IPS-20b (cell line): ENCODE measurements around the gene LHX3.

Source experiments
- H3K27ac ChIP-seq: one replicate; pipeline ENCODE4 v1.5.1; 2013; ENCODE audit warnings: low read length
- H3K27me3 ChIP-seq: 2 replicates; pipeline ENCODE4 v1.6.1; 2013; ENCODE audit warnings: mild to moderate bottlenecking, low read length, inconsistent platforms; ENCODE audit not compliant: insufficient read depth
- H3K36me3 ChIP-seq: 2 replicates; pipeline ENCODE4 v1.6.1; 2013; ENCODE audit warnings: low read depth, mild to moderate bottlenecking, inconsistent platforms, low read length, moderate library complexity; ENCODE audit not compliant: insufficient read depth
- H3K4me1 ChIP-seq: 2 replicates; pipeline ENCODE4 v1.6.1; 2013; ENCODE audit warnings: mild to moderate bottlenecking, control low read depth, inconsistent platforms, low read length, moderate library complexity; ENCODE audit not compliant: insufficient read depth
- H3K4me3 ChIP-seq: 2 replicates; pipeline ENCODE4 v1.5.1; 2013; ENCODE audit warnings: mild to moderate bottlenecking, low read length, inconsistent platforms
- H3K9ac ChIP-seq: 2 replicates; pipeline ENCODE4 v1.6.1; 2013; ENCODE audit warnings: low read depth, mild to moderate bottlenecking, inconsistent platforms, low read length, moderate library complexity
- H3K9me3 ChIP-seq: 2 replicates; pipeline ENCODE4 v1.6.1; 2013; ENCODE audit warnings: mild to moderate bottlenecking, low read depth, low read length, inconsistent platforms; ENCODE audit not compliant: insufficient read depth

LHX3 gene

DNA sequence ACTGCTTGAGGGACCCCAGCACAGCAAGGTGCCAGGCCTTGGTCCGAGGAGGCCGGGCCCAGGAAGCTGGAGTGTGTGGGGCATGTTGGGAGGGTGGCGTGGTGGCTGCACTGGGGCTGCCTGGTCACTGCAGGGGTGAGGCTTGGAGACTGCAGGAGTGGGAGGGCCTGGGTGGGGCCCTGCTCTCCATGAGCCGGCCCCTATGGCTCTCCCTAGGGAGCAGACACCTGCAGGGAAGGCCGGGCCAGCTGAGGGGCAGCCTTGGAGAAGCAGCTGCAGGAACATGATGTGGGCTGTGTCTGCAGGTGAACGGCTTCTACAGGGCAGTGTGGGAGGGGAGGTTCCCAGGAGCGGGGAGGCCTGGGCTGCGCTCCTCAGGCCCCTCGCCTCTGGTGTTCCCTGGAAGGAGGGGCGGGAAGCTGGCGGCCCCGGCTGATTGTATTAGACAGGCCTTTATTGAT, 44.5 kb downstream of the LHX3 start:
- no peaks in the 10 kb centered on the region for H3K36me3 ChIP-seq
- H3K4me1 ChIP-seq: no peaks in the 10 kb centered on the region

DNA sequence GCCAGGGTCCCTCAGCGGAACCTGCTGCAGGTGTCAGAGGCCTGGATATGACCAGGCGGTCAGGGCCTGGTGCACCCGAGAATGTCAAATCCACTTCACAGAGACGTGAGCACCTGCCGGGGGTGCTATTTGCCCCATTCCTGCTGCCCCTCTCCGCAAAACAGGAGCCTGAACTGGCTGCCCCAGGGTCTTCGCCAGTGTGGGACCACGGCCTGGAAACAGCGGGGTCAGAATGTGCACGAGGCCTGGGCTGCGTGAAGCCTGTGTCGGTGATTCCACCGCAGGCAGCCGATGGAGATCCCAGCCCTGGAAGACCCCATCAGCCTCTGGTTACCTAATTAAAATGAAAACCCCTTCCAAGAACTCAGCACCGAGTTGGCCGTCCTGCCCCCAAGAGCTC, 45.1 kb downstream of the LHX3 start:
- no peaks in the 10 kb centered on the region for H3K27me3 ChIP-seq

More for the DNA sequence above, 44.5 kb downstream of the LHX3 start:
- H3K4me3 ChIP-seq: no peak overlapping the region
- H3K9ac ChIP-seq: no peak overlapping the region
- H3K27me3 ChIP-seq: no peaks in the 10 kb centered on the region
- H3K9me3 ChIP-seq: no peaks in the 10 kb centered on the region; the same call in 1 of the 2 replicates
- H3K27ac ChIP-seq: no peak overlapping the region

DNA sequence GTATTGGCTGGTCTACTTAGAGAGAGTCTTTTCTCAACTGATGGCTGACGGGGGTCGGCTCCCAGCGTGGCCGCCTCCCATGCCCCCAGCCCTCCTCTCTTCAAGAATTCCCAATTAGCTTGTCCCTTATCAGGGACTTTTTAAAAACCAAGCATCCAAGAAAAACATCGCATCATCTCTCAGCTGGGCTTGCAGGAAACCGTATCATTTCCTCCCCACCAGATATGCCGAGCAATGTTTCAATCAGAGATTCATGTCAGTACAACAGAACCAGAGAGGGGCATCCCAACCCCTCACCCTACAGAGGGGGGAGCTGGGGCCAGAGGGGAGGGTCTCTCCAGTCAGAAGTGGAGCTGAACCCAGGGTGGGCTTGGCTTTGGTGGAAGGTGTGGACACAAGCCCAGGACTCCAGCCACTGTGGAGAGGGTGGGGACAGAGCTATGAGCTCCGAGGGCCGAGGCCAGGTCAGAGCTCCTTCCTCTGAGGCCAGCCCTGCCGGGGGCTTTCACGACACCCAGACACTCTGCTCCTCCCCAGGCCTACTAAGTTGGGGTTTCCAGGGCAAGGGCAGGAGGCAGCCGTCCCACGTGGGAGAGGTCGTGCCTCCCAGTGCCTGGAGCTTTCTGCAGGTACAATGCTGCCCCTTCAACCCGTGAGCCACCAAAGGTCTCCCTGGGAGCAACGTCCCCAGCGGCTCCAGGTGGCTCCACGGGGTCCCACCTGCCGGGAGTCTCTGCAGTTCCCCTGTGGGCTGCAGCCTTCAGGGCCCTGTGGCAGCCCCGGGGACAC, 47.3 kb downstream of the LHX3 start:
- Histone ChIP-seq H3K4me1 (no peaks in the 10 kb centered on the region), H3K36me3 (no peaks in the 10 kb centered on the region), H3K27ac (no peak overlapping the region), H3K9me3 (no peaks in the 10 kb centered on the region), H3K9ac (no peak overlapping the region), H3K4me3 (no peak overlapping the region), H3K27me3 (peaks cover 5% of the 10 kb centered on the region; the same call in 1 of the 2 replicates)

More for the DNA sequence above, 45.1 kb downstream of the LHX3 start:
- no peak overlapping the region for H3K9ac ChIP-seq
- no peak overlapping the region for H3K27ac ChIP-seq
- no peaks in the 10 kb centered on the region; the same call in 1 of the 2 replicates for H3K9me3 ChIP-seq
- no peaks in the 10 kb centered on the region for H3K36me3 ChIP-seq
- no peaks in the 10 kb centered on the region for H3K4me1 ChIP-seq
- no peak overlapping the region for H3K4me3 ChIP-seq

DNA sequence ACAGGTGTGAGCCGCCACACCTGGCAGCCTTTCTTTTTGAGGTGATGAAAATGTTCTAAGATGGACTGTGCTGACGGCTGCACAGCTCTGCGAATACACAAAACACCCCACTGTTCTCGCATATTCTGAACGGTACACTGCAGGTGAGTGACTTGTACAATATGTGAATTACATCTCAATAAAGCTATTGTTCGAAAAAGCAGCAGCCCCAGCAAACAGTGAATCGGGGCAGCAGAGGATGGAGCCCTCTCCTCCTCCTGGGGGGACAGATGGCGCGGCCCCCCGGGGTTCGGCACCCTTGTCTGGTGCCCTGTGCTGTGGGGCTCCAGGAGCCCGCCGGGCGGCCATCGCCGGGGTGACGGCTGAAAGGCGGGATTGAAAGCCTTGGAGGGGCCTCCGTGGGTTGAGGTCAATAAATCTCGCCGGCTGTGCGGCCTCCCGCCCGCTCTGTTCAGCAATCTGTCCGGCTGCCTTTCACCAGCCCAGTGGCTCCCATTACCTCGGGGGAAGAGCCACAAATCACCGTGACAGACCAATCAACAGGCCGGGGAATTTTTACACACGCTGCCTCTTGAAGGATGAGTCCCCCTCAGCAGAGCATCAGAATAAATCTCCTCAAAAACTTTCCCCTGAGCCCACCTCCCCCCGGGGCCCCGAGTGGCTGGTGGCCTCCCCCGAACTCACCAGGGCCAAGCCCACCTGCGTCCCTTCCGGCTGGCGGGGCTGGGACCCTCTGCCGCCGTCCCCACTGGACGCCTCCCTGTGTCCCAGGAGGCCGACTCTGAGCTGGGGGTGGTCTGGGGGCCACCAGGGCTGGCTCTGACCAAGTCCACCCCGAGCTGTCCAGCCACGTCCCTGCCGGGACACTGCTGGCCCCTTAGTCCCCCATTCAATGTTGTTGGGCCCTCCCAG, 48.5 kb downstream of the LHX3 start:
- Histone ChIP-seq H3K27me3 (peaks cover 17% of the 10 kb centered on the region), H3K27ac (no peak overlapping the region), H3K9ac (no peak overlapping the region), H3K36me3 (no peaks in the 10 kb centered on the region), H3K4me3 (no peak overlapping the region), H3K9me3 (no peaks in the 10 kb centered on the region), H3K4me1 (peaks cover 4% of the 10 kb centered on the region; the same call in 1 of the 2 replicates)

DNA sequence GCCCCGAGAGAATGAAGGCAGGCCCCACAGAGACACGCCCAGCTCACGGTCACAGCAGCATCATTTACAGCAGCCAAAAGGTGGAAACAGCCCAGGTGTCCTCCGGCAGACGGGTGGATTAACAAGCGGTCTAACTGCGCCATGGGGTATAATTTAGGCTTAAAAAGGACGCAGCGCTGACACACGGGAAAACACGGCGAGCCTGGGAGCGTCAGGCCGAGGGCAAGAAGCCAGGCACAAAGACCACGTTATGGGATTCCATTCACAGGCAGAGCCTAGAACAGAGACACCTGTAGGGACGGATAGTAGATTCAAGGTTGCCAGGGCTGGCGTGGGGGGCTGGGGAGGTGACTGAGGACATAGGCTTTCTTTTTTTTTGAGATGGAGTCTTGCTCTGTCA, 49.4 kb downstream of the LHX3 start:
- Histone ChIP-seq H3K27me3 (peaks cover 25% of the 10 kb centered on the region), H3K36me3 (no peaks in the 10 kb centered on the region), H3K27ac (no peak overlapping the region), H3K4me3 (no peak overlapping the region), H3K9ac (no peak overlapping the region), H3K4me1 (peaks cover 9% of the 10 kb centered on the region; the same call in 1 of the 2 replicates), H3K9me3 (no peaks in the 10 kb centered on the region)

DNA sequence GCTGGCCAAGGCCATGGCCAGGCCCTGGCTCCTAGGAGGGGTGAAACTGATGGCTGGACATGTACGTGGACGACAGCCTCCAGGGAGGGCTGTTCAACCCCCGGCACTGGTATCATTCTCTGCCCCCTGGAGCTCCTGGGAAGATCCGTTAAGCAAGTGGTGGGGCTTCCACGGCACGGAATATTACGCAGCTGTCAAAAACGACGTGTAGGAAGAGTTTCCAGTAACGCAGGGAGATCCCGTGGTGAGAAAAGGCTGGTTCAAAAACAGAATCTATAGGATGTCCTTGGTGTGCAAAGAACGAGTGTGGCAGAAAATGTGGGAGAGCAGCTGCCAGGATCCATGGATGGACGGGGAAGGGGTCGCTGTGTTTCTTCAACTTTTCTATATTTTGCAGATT, 50.0 kb downstream of the LHX3 start:
- Histone ChIP-seq H3K9me3 (no peaks in the 10 kb centered on the region), H3K27me3 (peaks cover 31% of the 10 kb centered on the region), H3K9ac (no peak overlapping the region), H3K36me3 (no peaks in the 10 kb centered on the region), H3K27ac (no peak overlapping the region), H3K4me3 (no peak overlapping the region), H3K4me1 (peaks cover 9% of the 10 kb centered on the region; the same call in 1 of the 2 replicates)

DNA sequence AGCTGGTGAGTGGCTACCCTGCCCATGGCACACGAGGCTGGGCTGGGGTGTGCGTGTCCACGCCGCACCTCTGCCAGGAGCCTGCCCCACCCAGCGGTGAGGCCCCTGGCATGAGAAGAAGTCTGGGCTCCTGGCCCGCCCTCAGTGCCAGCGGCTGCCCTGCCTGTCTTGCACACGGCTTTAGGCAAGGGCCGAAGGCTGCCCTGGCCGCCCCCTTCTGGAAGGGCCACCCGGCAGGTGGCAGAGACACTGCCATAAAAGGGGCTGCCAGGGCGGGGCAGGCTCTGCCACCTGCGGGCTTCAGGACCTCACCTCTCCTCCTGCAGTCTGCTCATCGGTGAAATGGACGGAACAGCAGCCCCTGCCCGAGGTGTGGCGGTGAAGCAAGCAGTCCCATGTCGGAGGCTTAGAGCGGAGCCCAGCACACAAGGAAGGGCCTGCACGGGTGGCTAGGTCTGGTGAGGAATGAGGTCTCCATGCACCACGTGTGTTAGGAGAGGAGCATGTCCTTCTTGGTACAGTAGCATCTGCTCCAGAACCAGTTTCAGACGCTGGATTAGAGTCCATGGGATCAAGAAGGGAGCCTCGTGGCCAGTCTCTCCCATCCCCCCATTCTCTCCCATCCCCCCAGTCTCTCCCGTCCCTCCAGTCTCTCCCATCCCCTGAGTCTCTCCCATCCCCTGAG, 51.4 kb downstream of the LHX3 start:
- Histone ChIP-seq H3K27ac (no peak overlapping the region), H3K27me3 (peaks cover 38% of the 10 kb centered on the region), H3K4me3 (no peak overlapping the region), H3K9ac (no peak overlapping the region), H3K9me3 (no peaks in the 10 kb centered on the region), H3K36me3 (no peaks in the 10 kb centered on the region), H3K4me1 (peaks cover 9% of the 10 kb centered on the region; the same call in 1 of the 2 replicates)

DNA sequence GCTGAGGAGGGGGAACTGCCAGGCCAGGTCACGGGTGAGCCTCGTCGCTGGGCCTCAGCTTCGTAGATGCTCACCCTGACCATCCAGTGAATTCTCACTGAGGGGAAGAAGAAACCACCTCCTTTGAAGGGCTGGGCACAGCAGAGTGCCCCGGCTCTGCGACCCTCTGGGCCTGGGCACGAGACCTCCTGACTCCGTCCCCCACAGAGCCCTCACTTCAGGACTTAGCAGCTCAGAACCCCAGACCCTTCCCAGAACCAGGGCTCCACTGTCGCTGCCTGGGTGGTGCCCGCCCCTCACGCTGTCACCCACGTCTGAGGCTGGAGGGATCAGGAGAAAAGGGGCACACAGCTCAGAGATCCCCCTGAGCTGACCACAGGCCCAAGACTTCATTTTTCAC, 52.0 kb downstream of the LHX3 start:
- H3K27ac ChIP-seq: no peak overlapping the region
- peaks cover 38% of the 10 kb centered on the region for H3K27me3 ChIP-seq
- no peak overlapping the region for H3K9ac ChIP-seq
- no peak overlapping the region for H3K4me3 ChIP-seq
- peaks cover 9% of the 10 kb centered on the region; the same call in 1 of the 2 replicates for H3K4me1 ChIP-seq
- no peaks in the 10 kb centered on the region for H3K36me3 ChIP-seq
- H3K9me3 ChIP-seq: no peaks in the 10 kb centered on the region

DNA sequence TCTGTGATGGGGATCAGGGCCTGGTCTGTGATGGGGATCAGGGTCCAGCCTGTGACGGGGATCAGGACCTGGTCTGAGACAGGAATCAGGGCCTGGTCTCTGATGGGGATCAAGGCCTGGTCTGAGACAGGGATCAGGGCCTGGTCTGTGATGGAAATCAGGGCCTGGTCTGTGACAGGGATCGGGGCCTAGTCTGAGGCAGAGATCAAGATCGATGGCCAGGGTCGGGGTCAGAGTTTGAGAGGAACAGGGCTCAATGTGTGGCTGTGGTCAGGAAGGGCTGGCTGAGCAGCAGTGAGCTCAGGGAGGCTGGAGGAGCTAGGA, 52.4 kb downstream of the LHX3 start:
- Histone ChIP-seq H3K36me3 (no peaks in the 10 kb centered on the region), H3K27ac (no peak overlapping the region), H3K9me3 (no peaks in the 10 kb centered on the region), H3K4me1 (peaks cover 9% of the 10 kb centered on the region; the same call in 1 of the 2 replicates), H3K4me3 (no peak overlapping the region), H3K9ac (no peak overlapping the region), H3K27me3 (peaks cover 38% of the 10 kb centered on the region)

DNA sequence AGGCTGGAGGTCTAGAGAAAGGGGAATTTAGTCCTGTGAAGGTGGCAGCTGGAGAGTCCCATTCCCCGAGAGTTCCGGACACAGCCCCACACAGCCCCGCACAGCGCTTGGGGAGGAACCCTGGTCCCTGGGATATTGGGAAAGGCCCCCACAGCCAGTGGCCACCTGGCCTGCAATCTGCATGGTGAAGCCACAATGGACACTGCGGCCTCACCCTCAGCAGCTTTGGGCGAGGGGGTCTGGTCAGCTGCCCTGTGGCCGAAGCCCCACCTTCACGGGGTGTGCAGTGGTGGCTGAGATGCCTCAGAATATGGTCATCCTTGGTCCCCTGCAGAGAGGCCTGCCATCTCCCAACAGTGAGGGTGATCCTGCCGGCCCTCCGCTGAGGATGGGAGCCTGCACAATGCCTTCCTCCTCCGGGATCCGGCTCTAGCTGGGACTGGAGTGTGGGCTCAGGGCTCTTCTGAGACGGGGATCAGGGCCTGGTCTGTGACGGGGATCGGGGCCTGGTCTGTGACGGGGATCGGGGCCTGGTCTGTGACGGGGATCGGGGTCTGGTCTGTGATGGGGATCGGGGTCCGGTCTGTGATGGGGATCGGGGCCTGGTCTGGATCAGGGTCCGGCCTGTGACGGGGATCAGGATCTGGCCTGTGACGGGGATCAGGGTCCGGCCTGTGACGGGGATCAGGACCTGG, 52.9 kb downstream of the LHX3 start:
- no peaks in the 10 kb centered on the region for H3K36me3 ChIP-seq
- H3K27ac ChIP-seq: no peak overlapping the region
- peaks cover 9% of the 10 kb centered on the region; the same call in 1 of the 2 replicates for H3K4me1 ChIP-seq
- peaks cover 38% of the 10 kb centered on the region for H3K27me3 ChIP-seq
- H3K9ac ChIP-seq: no peak overlapping the region
- H3K9me3 ChIP-seq: no peaks in the 10 kb centered on the region
- peak overlapping the region; percentile 25; the same call in 1 of the 2 replicates for H3K4me3 ChIP-seq
